ENCODE results near the gene SMIM24. TPM values are rescaled to one million over a fixed set of nuclear protein-coding genes. Genes with fewer than 3 reads are reported as not detected.
A peak's percentile ranks its signal among the peaks of the same experiment; 100 is the strongest.

The SMIM24 gene
- total and polyA plus RNA-seq, 9 of the 15 experiments (the other 6 are each of a cell fraction or from before 2014, with no cell fraction given), result 0.45 to 12.3 (median 1.4) TPM; not detected in 1

- no TSS peak for BruUV-seq (replicated peaks)
- Histone ChIP-seq H3K9me3 (replicated peaks; ENCODE audit: control insufficient read depth, insufficient read depth, low read depth, low read length) (no peaks in the 10 kb centered on the region), H4K20me1 (replicated peaks; ENCODE audit: control insufficient read depth, insufficient read depth, low read length) (peaks cover 7% of the 10 kb centered on the region; the same call in 1 of the 2 replicates), H3K4me2 (ENCODE audit: insufficient read depth, low read length) (no peak overlapping the region), H3K9ac (ENCODE audit: insufficient read depth in 1 of 2, low read depth in 2 of 2, low read length in 2 of 2) (peak overlapping the region in 1 of 2 experiments; percentile 17; a peak in 1 of 4 replicates), H3K4me3 (no peak overlapping the region), H3K9me1 (ENCODE audit: control insufficient read depth, insufficient read depth, low read length) (peaks cover 2% of the 10 kb centered on the region), H3K27ac (ENCODE audit: extremely low read depth, low read depth, low read length) (no peak overlapping the region), H2AFZ (ENCODE audit: low read depth, low read length) (no peak overlapping the region), H3K27me3 (ENCODE audit: control insufficient read depth in 2 of 2, insufficient read depth in 2 of 2, low read length in 2 of 2) (no peaks in the 10 kb centered on the region), H3K4me1 (replicated peaks in 1 of 2; ENCODE audit: control insufficient read depth in 2 of 2, insufficient read depth in 2 of 2, low read length in 2 of 2) (peaks cover under 1 to 53% of the 10 kb centered on the region in 2 experiments; a peak in 3 of 5 replicates), H3K79me2 (ENCODE audit: control insufficient read depth, insufficient read depth, low read length) (peaks cover 21% of the 10 kb centered on the region), H3K36me3 (ENCODE audit: control insufficient read depth, insufficient read depth, low read length) (peaks cover 67% of the 10 kb centered on the region; the same call in 1 of the 3 replicates)
- CTCF ChIA-PET (ENCODE audit: low intra/inter-chr PET ratio), result no interaction called here
- DNase-seq (ENCODE audit: extremely low read depth in 1 of 4, low spot score in 3 of 4), result no peak
- no peak for FAIRE-seq
- TF ChIP-seq HNRNPK (IDR thresholded peaks at IDR 0.05; ENCODE audit: low read depth, low read length, poor library complexity, severe bottlenecking), result no peak
- TF ChIP-seq, protein P1, sequence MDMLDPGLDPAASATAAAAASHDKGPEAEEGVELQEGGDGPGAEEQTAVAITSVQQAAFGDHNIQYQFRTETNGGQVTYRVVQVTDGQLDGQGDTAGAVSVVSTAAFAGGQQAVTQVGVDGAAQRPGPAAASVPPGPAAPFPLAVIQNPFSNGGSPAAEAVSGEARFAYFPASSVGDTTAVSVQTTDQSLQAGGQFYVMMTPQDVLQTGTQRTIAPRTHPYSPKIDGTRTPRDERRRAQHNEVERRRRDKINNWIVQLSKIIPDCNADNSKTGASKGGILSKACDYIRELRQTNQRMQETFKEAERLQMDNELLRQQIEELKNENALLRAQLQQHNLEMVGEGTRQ (CRISPR knock-in tag; IDR thresholded peaks at IDR 0.05), result 0 out of 2 replicates have a peak, but pooled peaks have one; percentile 6
- no peak for TF ChIP-seq MXI1 (IDR thresholded peaks at IDR 0.05; ENCODE audit: low read depth, low read length)
- TF ChIP-seq HNRNPH1 (optimal IDR thresholded peaks at IDR 0.05; ENCODE audit: low read depth, low read length), result no peak
- no peak for TF ChIP-seq ZBTB8A (IDR thresholded peaks at IDR 0.05; ENCODE audit: partially characterized antibody)
- no peak for TF ChIP-seq ZNF174 (CRISPR knock-in tag; IDR thresholded peaks at IDR 0.05)
- TF ChIP-seq ZBTB7A (IDR thresholded peaks at IDR 0.05; ENCODE audit: borderline replicate concordance, control insufficient read depth, low read depth, low read length), result peak; percentile 62; the same call in 1 of the 2 replicates
- TF ChIP-seq, protein P2, sequence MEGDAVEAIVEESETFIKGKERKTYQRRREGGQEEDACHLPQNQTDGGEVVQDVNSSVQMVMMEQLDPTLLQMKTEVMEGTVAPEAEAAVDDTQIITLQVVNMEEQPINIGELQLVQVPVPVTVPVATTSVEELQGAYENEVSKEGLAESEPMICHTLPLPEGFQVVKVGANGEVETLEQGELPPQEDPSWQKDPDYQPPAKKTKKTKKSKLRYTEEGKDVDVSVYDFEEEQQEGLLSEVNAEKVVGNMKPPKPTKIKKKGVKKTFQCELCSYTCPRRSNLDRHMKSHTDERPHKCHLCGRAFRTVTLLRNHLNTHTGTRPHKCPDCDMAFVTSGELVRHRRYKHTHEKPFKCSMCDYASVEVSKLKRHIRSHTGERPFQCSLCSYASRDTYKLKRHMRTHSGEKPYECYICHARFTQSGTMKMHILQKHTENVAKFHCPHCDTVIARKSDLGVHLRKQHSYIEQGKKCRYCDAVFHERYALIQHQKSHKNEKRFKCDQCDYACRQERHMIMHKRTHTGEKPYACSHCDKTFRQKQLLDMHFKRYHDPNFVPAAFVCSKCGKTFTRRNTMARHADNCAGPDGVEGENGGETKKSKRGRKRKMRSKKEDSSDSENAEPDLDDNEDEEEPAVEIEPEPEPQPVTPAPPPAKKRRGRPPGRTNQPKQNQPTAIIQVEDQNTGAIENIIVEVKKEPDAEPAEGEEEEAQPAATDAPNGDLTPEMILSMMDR (IDR thresholded peaks at IDR 0.05 in 2 of 3, conservative IDR thresholded peaks at IDR 0.05 in 1 of 3; ENCODE audit: insufficient read depth in 2 of 3, low read depth in 1 of 3, low read length in 3 of 3), result peak in 1 of 3 experiments; percentile 41; a peak in 3 of 6 replicates
- ATAC-seq, result 0 out of 3 replicates have a peak, but pooled peaks have one; percentile 29
- POLR2A ChIA-PET, result interaction anchor here (0.6 to 1.4 kb wide), 4 partner anchors 9 to 89 kb away, joined by 3 to 5 read pairs (median 3); no protein-coding TSS in a partner anchor
- in situ Hi-C loops (cut with MboI) (no loop called here), intact Hi-C loops (cut with micrococcal nuclease) (no loop called here)
- 90% methylated on average over 11 of the region's 28 CpGs for whole genome bisulfite sequencing (ENCODE audit: insufficient coverage, low coverage, missing lambda C conversion rate)
Observed at GRCh38 chr19:3526507-3527237, 46.3 kb upstream of the SMIM24 start.
